NCI-H2081 treated with DMSO at 0.1 percent for 48 hours (cell line): ENCODE measurements around the gene SCN3B.

Source experiments
- DNase-seq: peaks from one replicate; lab custom pipeline; 2025; lab: John Stamatoyannopoulos, UW

The SCN3B gene

DNA sequence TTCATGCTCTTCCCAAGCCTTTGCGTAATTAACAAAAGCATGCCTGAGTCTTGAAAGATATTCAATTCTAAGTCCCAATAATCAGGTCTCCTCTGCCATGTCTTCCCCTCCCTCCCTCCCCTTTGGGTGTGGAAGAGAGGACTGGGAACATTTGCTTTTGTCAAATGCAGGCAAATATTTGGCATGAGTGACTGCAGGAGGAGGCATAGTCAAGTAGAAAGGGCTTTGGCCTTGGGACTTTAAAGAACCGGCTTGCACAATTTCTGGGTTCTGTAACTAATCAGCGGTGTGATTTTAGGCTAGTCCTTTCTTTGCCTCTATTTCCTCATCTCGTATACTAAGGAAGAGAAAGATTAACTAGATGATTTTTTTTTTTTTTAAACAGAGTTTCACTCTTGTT is 59.5 kb downstream of the SCN3B start:
- no peak for DNase-seq

DNA sequence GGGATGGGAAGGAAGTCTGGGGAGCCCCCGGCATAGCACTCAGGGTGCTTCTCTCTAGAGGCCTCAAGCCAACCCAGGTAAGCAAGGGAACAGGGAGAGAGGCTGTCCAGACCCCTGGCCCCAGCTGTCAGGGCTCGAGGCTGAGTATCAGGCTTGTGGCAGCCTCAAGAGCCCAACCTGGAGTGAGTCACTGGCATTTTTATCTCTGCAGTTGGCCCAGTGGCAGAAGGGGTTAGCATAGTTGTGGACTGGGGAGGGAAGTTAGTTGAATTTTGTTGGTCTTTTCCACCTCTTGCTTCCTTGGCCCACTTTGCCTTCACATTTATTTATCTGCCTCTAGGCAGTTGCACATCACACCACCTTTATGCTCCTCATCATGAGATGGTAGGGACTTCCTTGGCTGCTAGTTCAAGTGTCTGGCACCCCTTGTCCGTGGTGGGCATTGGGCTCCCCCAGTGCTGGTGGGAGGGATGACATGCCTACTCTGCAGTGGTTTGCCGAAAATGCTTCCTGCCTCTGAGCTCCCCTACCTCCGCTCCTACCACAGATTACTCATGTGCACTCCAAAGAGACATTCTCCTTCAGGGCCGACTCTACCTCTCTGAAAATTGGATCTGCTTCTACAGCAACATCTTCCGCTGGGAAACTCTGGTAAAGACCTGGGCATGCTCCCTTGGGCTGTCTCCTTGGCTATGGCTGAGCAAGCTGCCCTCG is 60.1 kb downstream of the SCN3B start:
- DNase-seq = no peak

- no peak for DNase-seq
Observed at GRCh38 chr11:123593570-123593969, 60.9 kb downstream of the SCN3B start.

- no peak for DNase-seq
Observed at GRCh38 chr11:123590296-123590912, 64.0 kb downstream of the SCN3B start.

GRCh38 chr11:123588864-123589262 is 65.6 kb downstream of the SCN3B start:
- DNase-seq = no peak

GRCh38 chr11:123588117-123588863 is 66.1 kb downstream of the SCN3B start:
- no peak for DNase-seq

DNA sequence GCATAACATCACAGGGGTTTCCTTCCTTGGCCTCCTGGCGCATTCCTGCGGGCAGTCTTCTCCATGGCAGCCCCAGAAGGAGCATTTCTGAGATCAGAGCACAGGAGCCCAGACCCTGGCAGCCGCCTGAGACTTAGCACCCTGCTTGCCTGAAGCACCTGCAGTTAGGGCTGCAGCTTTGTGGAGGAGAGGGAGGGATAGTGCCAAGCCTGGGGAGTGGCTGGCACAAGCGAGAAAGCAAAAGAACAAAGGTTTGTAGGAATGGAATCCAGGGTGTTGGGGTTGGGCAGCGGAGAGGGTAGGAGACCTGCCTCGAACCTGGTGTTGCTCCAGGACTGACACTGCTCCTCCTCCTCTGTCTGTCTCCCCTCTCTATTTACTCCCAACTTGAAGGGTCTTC is 66.9 kb downstream of the SCN3B start:
- no peak for DNase-seq

DNA sequence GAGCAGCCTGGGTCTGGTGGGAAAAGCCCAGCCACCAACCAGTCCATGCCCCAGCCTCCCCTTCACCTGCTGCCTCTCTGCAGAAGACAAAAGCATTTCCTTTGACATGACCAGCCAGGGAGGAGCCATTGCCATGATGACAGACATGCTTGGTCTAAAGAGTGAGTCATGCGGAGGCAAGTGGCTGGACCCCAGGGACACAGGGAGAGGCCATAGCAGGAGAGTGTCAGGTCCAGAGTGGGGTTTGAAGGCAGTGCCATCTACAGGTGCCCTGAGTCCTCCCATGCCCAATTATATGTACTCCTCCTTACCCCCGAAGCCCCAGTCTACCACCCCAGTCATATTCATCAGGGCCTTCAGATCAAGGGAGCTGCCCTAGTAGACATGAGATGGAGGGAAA is 67.4 kb downstream of the SCN3B start:
- DNase-seq = no peak

DNA sequence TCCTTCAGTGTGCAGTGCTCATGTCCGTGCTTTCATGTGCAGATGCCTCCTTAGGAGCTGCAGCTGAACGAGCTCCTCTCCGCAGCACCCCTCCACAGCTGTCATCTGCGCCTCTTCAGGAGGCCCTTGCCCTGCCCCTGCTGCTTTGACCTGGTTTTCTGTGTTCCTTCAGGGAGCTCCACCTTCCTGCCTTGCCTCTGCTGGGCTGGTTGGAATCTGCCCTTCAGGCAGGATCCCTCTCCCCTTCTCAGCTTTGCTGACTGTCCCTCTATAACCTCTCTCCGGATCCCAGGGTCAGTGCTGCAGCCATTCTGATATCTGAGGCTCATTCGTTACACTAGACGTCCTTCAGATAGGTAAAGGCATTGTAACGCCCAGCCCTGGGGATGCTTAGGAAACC is 67.9 kb downstream of the SCN3B start:
- no peak for DNase-seq

- no peak for DNase-seq
Observed at GRCh38 chr11:123585706-123586105, 68.7 kb downstream of the SCN3B start.

- no peak for DNase-seq
Observed at GRCh38 chr11:123585206-123585605, 69.2 kb downstream of the SCN3B start.

DNA sequence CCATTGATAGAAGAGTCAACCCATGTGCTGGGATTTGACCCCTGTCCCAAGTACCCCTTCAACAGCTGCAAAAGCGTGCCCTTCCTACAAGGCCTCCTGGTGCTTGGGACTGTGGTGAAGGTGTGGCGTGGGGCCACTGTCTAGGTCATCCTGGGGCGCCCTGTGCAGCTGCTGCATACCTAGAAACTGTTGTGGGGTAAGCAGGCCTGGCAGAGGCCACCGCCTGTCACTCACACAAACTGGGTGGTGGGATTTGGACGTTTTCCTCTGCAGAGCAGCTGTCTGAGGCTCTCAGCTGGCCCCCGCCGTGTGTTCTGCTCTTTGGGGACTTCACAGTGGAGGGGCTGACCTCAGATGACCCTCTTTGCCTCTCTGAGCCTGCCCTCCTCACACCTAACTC is 69.7 kb downstream of the SCN3B start:
- DNase-seq = no peak

- no peak for DNase-seq
Observed at GRCh38 chr11:123584186-123584585, 70.2 kb downstream of the SCN3B start.

DNA sequence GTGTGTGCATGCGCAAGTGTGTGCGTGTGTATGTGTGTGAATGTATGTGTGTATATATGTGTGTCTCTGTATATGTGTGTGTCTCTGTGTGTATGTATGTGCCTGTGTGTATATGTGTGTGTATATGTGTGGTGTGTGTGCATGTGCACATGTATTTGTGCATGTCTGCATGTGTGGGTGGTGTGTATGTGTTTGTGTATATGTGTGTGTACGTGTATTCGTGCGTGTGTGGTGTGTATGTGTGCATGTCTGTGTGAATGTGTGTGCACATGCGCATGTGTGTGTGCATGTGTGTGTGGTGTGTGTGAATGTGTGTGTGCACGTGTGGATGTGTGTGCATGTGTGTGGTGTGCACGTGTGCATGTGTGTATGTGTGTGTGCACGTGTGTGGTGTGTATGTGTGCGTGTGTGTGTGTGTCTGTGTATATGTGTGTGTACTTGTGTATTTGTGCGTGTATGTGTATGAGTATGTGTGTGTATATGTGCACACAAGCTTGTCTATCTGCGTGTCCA is 71.4 kb downstream of the SCN3B start:
- no peak for DNase-seq

- no peak for DNase-seq
Observed at GRCh38 chr11:123581651-123582399, 72.6 kb downstream of the SCN3B start.

DNA sequence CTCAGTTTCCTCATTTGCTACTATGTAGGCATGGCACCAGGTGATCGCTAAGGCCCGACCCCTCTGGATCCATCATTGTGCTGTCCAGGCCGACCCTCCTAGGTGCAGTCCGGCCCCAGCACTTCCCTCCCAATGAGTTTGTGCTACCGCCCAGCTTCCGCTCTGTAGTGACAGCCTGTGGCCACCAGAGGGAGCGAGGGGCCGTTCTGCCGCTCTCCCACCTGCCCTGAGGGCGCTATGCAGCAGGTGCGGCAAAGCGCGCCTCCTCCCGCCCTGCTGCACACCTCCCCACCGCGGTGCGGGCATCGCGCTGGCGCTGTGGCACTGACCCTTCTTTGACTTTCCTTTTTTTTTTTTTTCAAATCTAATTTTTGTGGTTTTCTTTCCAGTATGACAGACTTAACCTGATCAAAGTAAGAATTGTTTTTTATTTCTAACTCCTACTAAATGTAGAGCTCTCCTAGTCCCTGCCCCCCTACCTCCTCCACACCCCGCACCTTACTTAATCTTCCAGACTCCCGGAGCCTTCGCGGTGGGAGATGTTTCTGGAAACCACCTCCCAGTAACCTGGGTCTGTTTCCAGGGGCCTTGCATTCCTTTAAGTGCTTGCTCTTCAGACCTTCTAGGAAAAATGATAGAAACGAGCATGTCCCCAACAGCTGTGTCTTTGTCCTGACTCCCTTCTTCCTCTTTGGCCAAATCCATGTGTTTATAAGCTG is 73.7 kb downstream of the SCN3B start:
- DNase-seq = peak; percentile 40

- no peak for DNase-seq
Observed at GRCh38 chr11:123580137-123580536, 74.3 kb downstream of the SCN3B start.

- DNase-seq = no peak
Observed at GRCh38 chr11:123579482-123579812, 75.0 kb downstream of the SCN3B start.
